ENCODE results near the gene FOXN3.

Gene FOXN3

DNA sequence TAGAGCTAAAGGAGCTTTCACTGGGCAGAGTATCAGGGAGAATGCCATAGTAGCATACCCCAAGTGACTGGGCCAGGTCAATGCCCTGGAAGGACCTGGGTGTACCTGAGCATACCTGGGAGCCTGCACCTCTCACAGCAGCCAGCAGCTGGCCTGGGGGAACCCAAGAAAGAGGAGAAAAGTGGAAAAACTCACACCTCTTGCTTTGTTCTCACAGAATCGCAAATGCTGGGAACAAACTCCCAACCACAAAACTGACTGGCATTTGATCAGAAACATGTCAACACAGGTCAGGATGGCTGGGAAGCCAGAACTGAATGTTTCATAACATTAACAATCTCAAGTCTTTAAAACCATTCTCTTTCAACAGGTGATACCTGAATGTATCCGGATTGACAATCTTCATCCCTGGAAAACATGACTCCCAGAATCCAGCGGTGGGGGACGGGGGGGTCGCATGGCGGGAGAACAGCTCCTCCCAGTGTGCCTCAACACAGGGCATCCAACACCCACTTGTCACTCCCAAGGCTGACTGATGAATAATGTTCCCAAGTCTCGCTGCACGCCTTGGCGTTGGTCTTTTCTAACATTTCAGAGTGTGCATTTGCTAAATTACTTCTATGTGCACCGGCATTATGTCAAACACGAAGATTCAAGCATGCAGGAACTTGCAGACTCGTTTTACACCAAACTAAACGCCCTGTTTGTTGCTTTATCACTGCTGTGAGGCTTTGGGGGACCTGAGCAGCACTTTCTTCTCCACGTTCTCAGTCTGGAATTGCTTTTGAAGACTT, 7.9 kb downstream of the FOXN3 start:
- DNase-seq, result no peak

DNA sequence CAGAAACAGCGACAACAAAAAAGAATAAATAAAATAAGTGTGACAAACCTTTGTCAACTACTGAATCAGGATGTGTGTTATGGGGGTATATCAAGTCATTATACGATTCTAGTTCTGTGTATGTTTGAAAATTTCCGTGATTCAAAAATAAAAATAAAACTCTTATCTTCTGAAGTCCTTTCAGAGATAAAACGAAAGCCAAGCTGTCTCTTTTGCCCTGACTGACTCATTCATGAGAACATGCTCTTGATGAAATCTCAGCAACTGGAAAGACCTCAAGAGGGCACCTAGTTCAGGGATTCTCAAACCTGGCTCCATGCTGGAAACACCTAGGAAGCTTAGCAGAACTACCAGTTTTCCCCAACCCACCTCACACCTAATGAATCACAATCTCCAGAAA, 9.2 kb downstream of the FOXN3 start:
- DNase-seq, result no peak

- DNase-seq, result no peak
Measured at GRCh38 chr14:89406941-89407340, 10.1 kb downstream of the FOXN3 start.

DNA sequence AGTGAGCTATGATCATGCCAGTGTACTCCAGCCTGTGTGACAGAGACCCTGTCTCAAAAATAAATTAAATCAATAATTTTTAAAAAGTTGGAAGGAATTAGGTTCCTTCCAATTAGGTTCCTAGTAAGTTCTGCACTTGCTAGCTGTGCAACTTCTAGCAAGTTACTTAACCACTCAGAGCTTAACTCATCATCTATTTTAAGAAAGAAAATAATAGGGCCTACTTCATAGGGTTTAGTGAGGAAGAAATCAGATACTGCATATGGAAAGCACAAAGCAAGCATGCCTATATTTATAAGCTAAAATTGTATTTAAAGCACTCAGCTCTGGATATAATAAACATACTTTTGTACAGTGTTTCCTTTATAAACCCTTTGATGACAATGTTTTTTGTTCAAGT, 10.7 kb downstream of the FOXN3 start:
- no peak for DNase-seq

DNA sequence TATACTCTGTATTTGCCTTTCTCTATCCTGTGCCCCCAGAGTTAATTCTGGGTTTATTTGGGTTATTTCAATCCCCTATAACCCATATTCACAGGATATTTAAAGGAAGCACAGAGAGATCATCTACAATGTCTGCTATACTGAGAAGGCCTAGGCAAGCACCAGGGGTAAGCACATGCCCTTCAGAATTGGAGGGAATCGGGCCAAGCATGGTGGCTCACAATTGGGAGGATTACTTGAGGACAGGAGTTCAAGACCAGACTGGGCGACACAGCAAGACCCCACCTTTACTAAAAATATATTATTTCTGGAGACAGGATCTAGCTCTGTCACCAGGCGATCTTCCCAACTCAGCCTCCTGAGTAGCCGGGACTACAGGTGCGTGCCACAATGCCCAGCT, 11.3 kb downstream of the FOXN3 start:
- DNase-seq, result no peak

- no peak for DNase-seq
Measured at GRCh38 chr14:89402363-89402762, 14.7 kb downstream of the FOXN3 start.

- DNase-seq, result no peak
Measured at GRCh38 chr14:89401761-89402160, 15.3 kb downstream of the FOXN3 start.

DNA sequence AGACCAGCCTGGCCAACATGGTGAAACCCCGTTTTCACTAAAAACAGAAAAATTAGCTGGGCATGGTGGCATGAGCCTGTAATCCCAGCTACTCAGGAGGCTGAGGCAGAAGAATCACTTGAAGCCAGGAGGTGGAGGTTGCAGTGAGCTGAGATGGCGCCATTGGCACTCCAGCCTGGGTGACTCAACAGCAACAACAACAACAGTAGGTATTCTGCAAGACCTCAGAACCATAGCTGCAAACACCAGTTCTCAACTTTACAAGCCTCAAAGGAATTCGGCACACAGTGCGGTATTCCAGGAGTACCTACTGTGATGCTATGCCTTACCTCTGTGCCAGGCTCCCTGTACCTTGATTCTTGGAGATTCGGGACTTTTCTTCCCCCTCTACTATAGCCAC, 15.8 kb downstream of the FOXN3 start:
- DNase-seq, result no peak

DNA sequence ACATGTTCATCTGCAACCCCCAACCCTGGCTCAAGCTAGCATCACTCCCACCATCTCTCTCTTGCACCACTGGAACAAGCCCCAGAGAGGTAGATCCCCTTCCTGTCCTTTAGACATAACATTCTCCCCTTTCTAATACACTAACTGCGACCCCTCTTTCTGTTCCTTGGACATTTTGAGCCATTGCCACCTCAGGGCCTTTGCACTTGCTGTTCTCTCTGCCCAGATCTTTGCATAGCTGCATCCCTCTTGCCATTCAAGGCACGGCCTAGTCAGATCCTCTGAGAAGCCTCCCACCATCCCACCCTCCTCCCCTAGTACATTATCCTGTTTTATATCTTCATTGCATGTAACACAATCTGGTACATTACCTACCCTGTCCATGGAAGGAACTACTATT, 16.5 kb downstream of the FOXN3 start:
- DNase-seq, result no peak

DNA sequence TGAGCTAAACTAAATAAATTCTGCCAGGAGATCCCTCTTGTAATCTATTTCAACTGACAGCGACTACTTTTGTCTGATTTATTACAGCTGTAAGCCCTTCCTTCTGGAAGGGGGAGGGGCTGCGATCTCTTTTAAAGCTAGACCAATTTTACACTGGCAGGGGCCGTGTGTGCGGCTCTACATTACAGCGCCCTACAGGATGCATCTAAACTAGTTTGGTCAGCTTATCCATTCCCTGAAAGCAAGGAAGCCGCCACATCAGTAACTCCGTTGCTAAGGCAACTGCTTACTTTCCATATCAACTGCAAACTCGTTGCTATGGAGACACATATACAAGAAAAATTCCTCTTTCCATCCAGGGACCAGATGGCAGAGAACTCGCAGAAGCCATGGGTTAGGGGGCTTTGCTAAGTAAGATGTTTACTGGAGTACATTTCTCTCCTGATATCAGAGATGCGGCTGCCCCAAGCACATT, 17.4 kb downstream of the FOXN3 start:
- DNase-seq, result peak in 1 of 2 donors; percentile 31

DNA sequence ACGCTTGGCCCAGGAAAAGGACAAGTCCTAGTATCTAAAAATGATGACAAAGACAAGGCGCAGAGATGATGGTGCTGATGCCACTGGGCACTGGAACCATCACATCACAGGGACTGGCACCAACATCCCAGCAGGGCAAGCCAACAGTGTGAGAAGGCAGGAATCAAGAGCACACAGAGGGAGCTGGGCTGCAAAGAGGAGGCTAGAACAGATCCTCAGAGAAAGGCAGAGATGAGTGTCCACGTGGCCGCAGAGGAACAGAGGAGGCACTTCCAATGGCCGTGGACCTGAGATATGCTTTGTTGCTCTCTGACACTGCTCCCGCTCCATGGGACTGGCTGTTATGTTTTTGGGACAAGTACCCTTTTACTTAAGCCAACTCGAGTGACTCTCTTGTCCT, 17.9 kb downstream of the FOXN3 start:
- no peak for DNase-seq

- DNase-seq, result no peak
Measured at GRCh38 chr14:89397569-89398230, 19.3 kb downstream of the FOXN3 start.

- DNase-seq, result no peak
Measured at GRCh38 chr14:89394972-89395371, 22.1 kb downstream of the FOXN3 start.

DNA sequence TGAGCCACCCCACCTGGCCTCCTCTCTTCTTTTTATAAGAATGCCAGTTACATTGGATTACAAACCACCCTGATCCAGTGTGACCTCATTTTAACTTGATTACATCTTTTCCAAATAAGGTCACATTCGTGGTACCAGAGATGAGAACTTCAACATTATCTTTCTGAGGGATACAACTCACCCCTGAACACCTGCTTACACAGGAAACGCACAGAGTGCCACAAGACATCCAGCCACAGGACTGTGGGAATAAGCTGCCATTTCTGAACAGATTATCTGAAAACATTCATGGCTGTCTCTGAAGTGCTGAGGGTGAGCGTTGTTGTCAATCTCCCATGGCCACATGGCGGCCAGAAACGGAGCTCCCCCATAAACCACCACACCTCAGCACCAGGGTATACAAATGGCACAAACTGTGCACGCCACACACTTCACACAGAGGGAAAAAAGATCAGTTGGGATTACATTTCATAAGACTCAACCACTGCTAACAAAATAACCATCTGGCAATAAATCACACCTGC, 23.7 kb downstream of the FOXN3 start:
- DNase-seq, result no peak

- DNase-seq, result no peak
Measured at GRCh38 chr14:89392181-89392580, 24.9 kb downstream of the FOXN3 start.

- no peak for DNase-seq
Measured at GRCh38 chr14:89391556-89391955, 25.5 kb downstream of the FOXN3 start.

DNA sequence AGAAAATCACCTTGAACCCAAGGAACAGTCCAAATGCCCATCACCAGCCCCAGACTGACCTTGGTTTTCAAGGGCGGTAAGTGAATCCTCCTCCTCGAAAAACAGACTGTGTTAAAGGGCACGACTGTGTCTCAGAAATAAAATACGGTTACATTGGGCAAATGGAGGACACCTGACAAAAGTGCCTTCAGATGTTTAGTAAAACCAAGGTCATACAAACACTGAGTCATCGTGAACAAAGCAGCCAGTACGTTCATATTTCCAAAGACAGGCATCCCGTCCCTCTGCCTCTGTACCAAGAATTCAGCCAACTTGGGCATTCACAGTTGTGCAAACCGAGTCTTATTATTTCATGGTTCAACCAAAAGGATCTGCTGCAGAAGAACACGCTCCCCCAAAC, 25.9 kb downstream of the FOXN3 start:
- DNase-seq, result no peak

GRCh38 chr14:89388853-89389252, 28.2 kb downstream of the FOXN3 start:
- no peak for DNase-seq

DNA sequence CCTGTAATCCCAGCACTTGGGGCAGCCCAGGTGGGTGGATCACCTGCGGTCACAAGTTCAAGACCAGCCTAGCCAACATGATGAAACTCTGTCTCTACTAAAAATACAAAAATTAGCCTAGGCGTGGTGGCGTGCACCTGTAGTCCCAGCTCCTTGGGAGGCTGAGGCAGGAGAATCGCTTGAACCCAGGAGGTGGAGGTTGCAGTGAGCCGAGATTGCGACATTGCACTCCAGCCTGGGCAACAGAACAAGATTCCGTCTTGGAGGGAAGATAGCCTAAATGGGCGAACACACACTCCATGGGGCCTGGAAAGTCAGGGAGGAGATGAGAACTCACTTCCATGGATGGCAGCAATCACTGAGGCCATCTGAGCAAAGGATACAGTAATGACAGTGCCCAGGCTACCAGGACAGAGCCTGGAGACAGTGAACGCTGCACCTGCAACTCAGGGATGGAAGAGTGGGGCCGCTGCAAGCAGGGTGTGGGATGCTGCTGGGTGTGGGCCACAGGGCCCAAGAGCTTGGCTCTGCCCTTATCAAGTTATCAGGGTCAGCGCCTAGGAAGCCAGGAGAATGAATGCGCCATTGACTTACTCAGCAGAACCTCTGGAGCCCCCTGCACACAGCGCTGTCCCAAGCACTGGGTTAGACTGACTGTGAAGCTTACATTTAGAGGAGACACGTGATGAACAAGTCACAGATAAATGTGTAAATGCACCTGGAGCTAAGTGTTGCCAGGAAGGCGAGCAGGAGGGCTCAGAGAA, 28.9 kb downstream of the FOXN3 start:
- DNase-seq, result no peak

DNA sequence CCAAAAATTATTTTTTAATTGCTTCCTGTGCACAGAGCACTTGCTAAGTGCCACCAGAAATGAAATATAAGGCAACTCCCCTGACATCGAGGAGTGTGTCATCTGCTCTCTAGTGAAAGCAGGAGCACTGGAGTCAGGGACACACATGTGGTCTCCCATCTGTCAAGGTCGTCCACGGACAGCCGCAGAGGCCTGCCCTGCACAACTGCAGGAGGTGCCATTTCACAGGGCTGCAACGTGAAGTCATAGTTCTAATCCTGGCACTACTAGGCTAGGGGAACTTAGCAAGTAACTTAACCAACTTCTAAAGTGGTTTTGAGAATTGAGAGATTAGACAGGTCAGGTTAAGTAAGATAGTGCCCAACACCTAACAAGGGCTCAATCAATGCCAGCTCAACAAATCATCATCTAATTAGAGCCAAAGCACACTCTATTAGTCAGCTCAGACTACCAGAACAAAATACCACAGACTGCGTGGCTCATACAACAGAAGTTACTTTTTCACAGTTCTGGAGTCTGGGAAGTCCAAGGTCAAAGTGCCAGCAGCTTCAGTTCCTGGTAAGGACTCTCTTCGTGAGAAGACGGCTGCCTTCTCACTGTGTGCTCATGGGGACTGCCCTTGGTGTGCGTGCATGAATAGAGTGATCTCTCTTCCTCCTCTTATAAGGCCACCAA, 30.7 kb downstream of the FOXN3 start:
- DNase-seq, result no peak

GRCh38 chr14:89384636-89385035, 32.4 kb downstream of the FOXN3 start:
- no peak for DNase-seq

GRCh38 chr14:89384023-89384422, 33.0 kb downstream of the FOXN3 start:
- no peak for DNase-seq
